GM23338 (cell line): ENCODE data around the gene ZFYVE27. TPM values are rescaled to one million over a fixed set of nuclear protein-coding genes. Genes with fewer than 3 reads are reported as not detected.

ENCODE experiments used
- ATAC-seq: fragments of 200-7000 bp; cut with Tn5 transposase; 3 replicates; pipeline ENCODE4 v1.9.1; 2020
- DNase-seq: peaks from one replicate; pipeline ENCODE4 v3.0.0-alpha.2; 2015; ENCODE audit warnings: low spot score
- H2AFZ ChIP-seq: fragments of 200-600 bp; sonication (generic); 2 replicates; pipeline ENCODE4 v1.8.0; 2016; ENCODE audit warnings: antibody characterized with exemption, mild to moderate bottlenecking, moderate library complexity
- H3F3A ChIP-seq: fragments of 200-600 bp; sonication (generic); replicated peaks from 2 replicates; pipeline ENCODE4 v1.8.0; 2017; ENCODE audit warnings: antibody characterized with exemption, mixed run types, low read depth
- H3K27ac ChIP-seq: fragments of 200-600 bp; sonication (generic); 2 replicates; pipeline ENCODE4 v1.6.1; 2016; ENCODE audit warnings: low read depth
- H3K27me3 ChIP-seq: fragments of 200-600 bp; sonication (generic); 2 replicates; pipeline ENCODE4 v1.8.0; 2016; ENCODE audit warnings: mild to moderate bottlenecking, mixed run types, moderate library complexity; ENCODE audit not compliant: insufficient read depth
- H3K36me3 ChIP-seq: fragments of 200-600 bp; sonication (generic); 2 replicates; pipeline ENCODE4 v1.8.0; 2016; ENCODE audit warnings: mild to moderate bottlenecking; ENCODE audit not compliant: insufficient read depth
- H3K4me1 ChIP-seq: fragments of 200-600 bp; sonication (generic); 2 replicates; pipeline ENCODE4 v1.8.0; 2016; ENCODE audit warnings: mild to moderate bottlenecking, moderate library complexity; ENCODE audit not compliant: insufficient read depth
- H3K4me2 ChIP-seq: fragments of 200-600 bp; sonication (generic); 2 replicates; pipeline ENCODE4 v1.7.1; 2017; ENCODE audit warnings: mixed run types
- H3K4me3 ChIP-seq: fragments of 200-600 bp; sonication (generic); 2 replicates; pipeline ENCODE4 v1.6.1; 2016; ENCODE audit warnings: mixed run types
- H3K79me2 ChIP-seq: fragments of 200-600 bp; sonication (generic); replicated peaks from 2 replicates; pipeline ENCODE4 v1.8.0; 2017; ENCODE audit warnings: mild to moderate bottlenecking; ENCODE audit not compliant: insufficient read depth
- H3K9me2 ChIP-seq: fragments of 200-600 bp; sonication (generic); 2 replicates; pipeline ENCODE4 v1.8.0; 2017; ENCODE audit not compliant: insufficient read depth
- H4K20me1 ChIP-seq: fragments of 200-600 bp; sonication (generic); replicated peaks from 2 replicates; pipeline ENCODE4 v1.8.0; 2017; ENCODE audit warnings: mild to moderate bottlenecking; ENCODE audit not compliant: insufficient read depth
- H3K27ac Mint-ChIP-seq: 2 replicates; pipeline ENCODE4 v1.8.0; 2020; ENCODE audit warnings: inconsistent platforms, mild to moderate bottlenecking, moderate library complexity, mixed read lengths
- H3K27me3 Mint-ChIP-seq: 3 replicates; pipeline ENCODE4 v1.8.0; 2022; ENCODE audit warnings: low read depth, mild to moderate bottlenecking, moderate library complexity, mixed read lengths, inconsistent platforms; ENCODE audit not compliant: insufficient read depth, poor library complexity
- H3K36me3 Mint-ChIP-seq: 3 replicates; pipeline ENCODE4 v1.8.0; 2021; ENCODE audit warnings: low read depth, mild to moderate bottlenecking, inconsistent platforms, moderate library complexity, mixed read lengths
- H3K4me1 Mint-ChIP-seq: 3 replicates; pipeline ENCODE4 v1.8.0; 2020; ENCODE audit warnings: mild to moderate bottlenecking, inconsistent platforms, mixed read lengths
- H3K4me3 Mint-ChIP-seq: 3 replicates; pipeline ENCODE4 v1.8.0; 2021; ENCODE audit warnings: moderate library complexity, mild to moderate bottlenecking, inconsistent platforms, mixed read lengths
- H3K9me3 Mint-ChIP-seq: 3 replicates; pipeline ENCODE4 v1.8.0; 2020; ENCODE audit warnings: moderate library complexity, mild to moderate bottlenecking, inconsistent platforms, mixed read lengths
- CREB1 ChIP-seq: fragments of 250-450 bp; sonication (Bioruptor Pico); IDR thresholded peaks from 2 replicates; pipeline ENCODE4 v1.5.0; 2020; ENCODE audit warnings: low read depth, mild to moderate bottlenecking, moderate library complexity
- JUNB ChIP-seq: IDR thresholded peaks from one replicate; pipeline ENCODE4 v1.6.1; 2016; ENCODE audit warnings: antibody characterized with exemption; ENCODE audit not compliant: unreplicated experiment
- POLR2AphosphoS5 ChIP-seq: IDR thresholded peaks from 2 replicates; pipeline ENCODE4 v1.6.1; 2016; ENCODE audit warnings: antibody characterized with exemption, low read depth
- ZNF114 ChIP-seq: fragments of 250-450 bp; sonication (Bioruptor Pico); IDR thresholded peaks from 2 replicates; pipeline ENCODE4 v1.5.0; 2020; ENCODE audit warnings: mild to moderate bottlenecking, moderate library complexity
- long read RNA-seq: library from polyadenylated mRNA; unstranded; transcript quantifications from one replicate; pipeline ENCODE4 v2.0.0, GENCODE V29; 2020; ENCODE audit not compliant: unreplicated experiment
- polyA plus RNA-seq: library from polyadenylated mRNA; unstranded; fragments of >200 nt; fragmentation: Nextera tagmentation; extraction: Ambion mirVana; gene quantifications from 2 replicates; pipeline ENCODE4 v1.2.1, GENCODE V29; 2016
- total RNA-seq: library from RNA; depleted of rRNA; stranded (reverse); fragments of >200 nt; shearing (Covaris generic); gene quantifications from 2 replicates; pipeline ENCODE4 v1.2.3, GENCODE V29; 2014; rRNA removed

ZFYVE27 gene, protein sequence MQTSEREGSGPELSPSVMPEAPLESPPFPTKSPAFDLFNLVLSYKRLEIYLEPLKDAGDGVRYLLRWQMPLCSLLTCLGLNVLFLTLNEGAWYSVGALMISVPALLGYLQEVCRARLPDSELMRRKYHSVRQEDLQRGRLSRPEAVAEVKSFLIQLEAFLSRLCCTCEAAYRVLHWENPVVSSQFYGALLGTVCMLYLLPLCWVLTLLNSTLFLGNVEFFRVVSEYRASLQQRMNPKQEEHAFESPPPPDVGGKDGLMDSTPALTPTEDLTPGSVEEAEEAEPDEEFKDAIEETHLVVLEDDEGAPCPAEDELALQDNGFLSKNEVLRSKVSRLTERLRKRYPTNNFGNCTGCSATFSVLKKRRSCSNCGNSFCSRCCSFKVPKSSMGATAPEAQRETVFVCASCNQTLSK
- total RNA-seq (20.7 and 25.8 TPM in 2 replicates), polyA plus RNA-seq (13.3 and 15.0 TPM in 2 replicates)
- long read RNA-seq, partial matches to known transcripts, result 1 of 11 reads
- long read RNA-seq, other reads (novel, unspliced or antisense), result 10 of 11 reads

DNA sequence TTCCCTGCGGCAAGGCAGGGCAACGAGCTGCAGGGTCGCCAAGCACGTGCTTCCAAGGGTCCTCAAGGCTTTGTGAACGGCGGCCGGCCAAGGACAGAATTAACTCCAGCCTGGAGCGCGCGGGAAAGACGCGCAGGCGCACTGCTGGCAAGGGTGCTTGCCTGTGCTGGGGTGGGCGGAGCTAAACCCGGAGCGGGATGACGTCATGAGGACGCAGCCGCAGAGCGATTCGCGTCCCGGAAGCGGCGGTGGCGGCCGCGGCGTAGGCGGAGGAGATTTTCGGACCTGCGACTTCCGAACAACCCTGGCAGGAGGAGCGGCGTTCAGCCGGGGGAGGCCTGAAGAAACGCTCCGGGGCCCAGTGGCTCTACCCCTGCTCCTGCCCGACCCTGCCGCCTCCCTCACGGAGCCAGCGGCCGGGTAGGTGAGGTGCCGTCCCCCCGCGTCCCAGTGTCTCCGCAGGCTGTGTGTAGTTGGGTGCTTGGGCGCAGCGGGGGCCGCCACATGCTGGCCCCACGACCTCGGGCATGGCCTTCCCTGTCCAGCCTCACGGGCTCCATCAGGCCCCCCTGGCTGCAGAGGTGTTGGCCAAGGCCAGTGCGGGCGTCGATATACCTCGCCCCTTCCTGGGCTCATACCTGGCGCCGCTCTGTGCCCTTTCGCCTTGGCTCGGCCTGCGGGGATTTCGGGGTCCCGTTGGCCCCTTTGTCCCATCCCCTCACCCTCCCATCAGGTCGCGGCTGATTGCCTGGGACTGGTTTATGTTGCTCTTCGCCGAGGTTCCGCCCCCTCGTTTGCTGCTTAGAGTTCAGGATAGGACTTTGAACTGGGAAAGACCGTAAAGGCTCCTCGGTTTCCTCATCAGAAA, at the start of gene ZFYVE27:
Gene ZFYVE27, plus strand, starts transcription at position 227 of the 868 bp plus-strand sequence. CDS start 1,350 bp downstream, outside the sequence.
- Histone ChIP-seq H3K9me2 (peaks cover 10% of the 10 kb centered on the region; the same call in 1 of the 2 replicates), H3K27ac (peak within 1 kb of the TSS; percentile 14; the same call in 1 of the 2 replicates), H3K4me1 (peaks cover 6% of the 10 kb centered on the region), H2AFZ (peak within 1 kb of the TSS; percentile 80), H3K36me3 (peaks cover 5% of the 10 kb centered on the region; the same call in 1 of the 2 replicates), H3K27me3 (peaks cover 27% of the 10 kb centered on the region), H3K4me2 (peak within 1 kb of the TSS; percentile 94), H3K79me2 (peaks cover 47% of the 10 kb centered on the region), H3K4me3 (peak within 1 kb of the TSS; percentile 97), H3F3A (no peaks in the 10 kb centered on the region), H4K20me1 (peaks cover 18% of the 10 kb centered on the region)
- DNase-seq (peak; percentile 97), ATAC-seq (peak; percentile 83)
- H3K27me3 Mint-ChIP-seq, result peaks cover 29% of the 10 kb centered on the region
- peak within 1 kb of the TSS; percentile 96 for H3K27ac Mint-ChIP-seq
- TF ChIP-seq CREB1 (CRISPR knock-in tag) (peak; percentile 98), POLR2AphosphoS5 (peak; percentile 94), JUNB (no peak)
- H3K36me3 Mint-ChIP-seq, result peaks cover 54% of the 10 kb centered on the region
- H3K4me1 Mint-ChIP-seq, result peaks cover 11% of the 10 kb centered on the region
- H3K4me3 Mint-ChIP-seq, result peak within 1 kb of the TSS; percentile 87
- peaks cover 16% of the 10 kb centered on the region for H3K9me3 Mint-ChIP-seq

DNA sequence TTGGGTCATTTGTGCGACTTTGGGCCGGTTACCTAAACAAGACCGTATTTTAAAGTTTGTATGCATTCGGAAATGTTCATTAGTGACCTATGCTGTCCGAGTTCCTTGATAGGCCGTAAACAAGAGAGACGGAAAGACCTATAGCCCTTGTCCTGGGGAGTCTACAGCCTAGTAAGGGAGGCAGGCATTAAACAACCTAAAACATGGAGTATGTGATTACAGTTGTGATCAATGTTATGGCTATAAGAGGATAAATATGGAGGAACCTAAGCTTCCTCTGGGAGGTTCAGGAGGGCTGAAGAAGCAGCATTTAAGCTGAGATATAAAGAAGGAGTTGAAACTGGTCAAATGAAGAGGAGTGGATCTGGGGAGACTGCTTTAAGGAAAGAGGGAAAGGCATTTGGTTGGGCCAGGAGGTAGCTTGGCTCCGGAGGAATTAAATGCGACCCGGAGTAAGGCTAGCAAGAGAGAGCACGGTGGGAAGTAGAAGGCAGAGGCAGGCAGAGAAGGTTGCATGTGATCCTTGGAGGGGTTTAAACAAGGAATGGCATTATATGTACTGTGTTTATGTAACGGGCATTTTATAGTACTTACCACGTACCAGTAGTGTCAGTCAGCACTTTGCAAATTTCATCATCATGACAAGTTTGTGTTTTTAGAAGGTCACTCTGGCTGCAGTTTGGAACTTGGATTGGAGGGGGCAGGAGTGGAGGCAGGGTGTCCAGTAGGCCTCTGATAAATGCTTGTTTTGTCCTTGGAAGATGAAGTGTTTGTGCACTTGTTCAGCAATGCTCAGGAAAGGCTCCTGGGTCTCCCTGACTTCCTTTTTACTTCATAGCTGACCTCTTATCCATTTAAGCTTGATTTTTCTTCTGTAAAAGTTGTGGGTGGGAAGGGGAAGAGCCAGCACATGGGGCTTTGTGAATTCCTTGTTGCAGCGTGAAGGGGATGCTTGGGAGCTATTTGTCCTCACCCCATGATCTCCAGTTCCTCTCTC, 48.8 kb upstream of the ZFYVE27 start:
- Mint-ChIP-seq H3K4me3 (peak overlapping the region; percentile 77), H3K27ac (peak overlapping the region; percentile 96), H3K4me1 (peaks cover 17% of the 10 kb centered on the region), H3K9me3 (no peaks in the 10 kb centered on the region), H3K27me3 (peaks cover 8% of the 10 kb centered on the region), H3K36me3 (no peaks in the 10 kb centered on the region)
- Histone ChIP-seq H3K4me2 (peak overlapping the region; percentile 85), H3K79me2 (peaks cover 18% of the 10 kb centered on the region), H3K36me3 (no peaks in the 10 kb centered on the region), H3K9me2 (no peaks in the 10 kb centered on the region), H3K27ac (peak overlapping the region; percentile 95), H2AFZ (peak overlapping the region; percentile 98), H4K20me1 (peaks cover 7% of the 10 kb centered on the region), H3K4me1 (peaks cover 25% of the 10 kb centered on the region), H3K4me3 (peak overlapping the region; percentile 61), H3F3A (peaks cover 11% of the 10 kb centered on the region), H3K27me3 (no peaks in the 10 kb centered on the region)
- DNase-seq (peak; percentile 24), ATAC-seq (no peak)
- TF ChIP-seq ZNF114, result no peak
- no peak for TF ChIP-seq JUNB
